GM10847 (cell line): ENCODE data around the gene OTOF.

Experiments
- POLR2A ChIP-seq: IDR thresholded peaks from 2 replicates; pipeline ENCODE4 v1.6.1; 2011; ENCODE audit not compliant: insufficient read length; ENCODE audit errors: extremely low read depth

Gene OTOF

DNA sequence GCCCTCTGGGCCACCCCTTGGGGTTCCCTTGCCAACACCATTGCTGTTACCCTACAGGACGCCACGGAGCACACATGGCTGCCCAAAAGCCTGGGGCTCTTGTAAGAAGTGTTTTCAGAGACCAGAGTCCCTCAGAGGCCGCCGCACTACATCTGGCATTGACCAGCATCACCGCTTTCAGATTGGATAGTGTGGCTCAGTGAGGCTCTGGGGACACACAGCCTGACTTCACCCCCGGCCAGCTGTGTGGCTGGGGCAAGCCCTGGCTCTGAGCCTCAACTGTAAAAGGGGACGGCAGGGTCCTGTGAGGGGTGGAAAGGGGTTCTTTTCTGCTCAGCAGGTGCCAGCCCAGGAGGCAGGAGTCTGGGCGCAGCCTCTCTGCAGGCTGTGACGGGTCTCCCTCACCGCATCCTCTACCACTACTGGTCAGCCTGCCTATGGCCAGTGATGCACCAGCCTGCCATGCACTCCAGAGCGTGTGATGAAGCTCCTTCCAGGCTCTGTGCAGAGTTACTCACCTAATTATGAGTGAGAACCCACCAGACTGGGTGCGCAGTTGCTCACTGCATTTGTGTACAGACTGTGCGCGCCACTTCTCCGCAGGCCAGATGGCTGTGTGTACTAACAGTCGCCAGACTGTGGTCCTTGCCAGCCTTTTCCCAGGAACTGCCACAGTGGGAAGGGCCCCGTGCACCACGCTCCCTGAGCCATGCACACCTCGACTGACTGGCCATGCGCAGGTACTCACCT, 10.7 kb upstream of the OTOF start:
- no peak for TF ChIP-seq POLR2A

DNA sequence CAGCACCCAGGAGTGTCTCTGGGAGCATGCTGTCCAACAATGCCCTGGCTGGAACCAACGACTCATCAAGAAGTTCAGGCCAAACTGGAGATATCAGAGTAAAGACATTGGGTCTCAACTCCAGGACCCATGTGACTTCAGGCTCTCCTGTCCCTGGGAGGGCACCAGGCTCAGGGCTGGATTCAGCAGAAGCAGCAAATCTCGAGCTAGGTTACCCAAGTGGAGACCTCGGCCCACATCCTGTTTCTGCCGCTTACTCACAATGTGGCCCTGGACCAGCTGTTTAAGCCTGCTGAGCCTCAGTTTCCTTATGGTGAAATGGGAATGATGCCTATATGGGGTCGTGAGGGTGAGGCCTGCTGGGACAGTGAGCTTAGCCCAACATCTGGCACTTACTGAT, 9.3 kb upstream of the OTOF start:
- no peak for TF ChIP-seq POLR2A

DNA sequence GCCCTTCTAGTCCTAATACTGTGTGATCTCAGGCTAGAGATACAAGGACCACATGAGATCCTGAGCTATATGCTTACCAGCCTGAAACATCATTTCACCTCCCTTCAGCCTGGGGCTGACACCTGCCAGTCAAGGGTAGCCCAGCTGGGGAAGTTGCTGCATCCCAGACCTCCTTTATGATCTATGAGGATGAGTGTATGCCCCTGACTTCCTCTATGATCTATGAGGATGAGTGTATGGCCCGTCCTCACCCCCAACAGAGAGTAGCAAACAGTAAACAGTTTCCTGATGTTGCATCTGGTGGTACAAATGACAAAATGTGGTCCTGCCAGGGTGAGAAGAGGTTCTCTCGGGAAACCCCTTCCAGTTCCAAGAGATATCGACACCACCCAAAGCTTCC, 8.9 kb upstream of the OTOF start:
- no peak for TF ChIP-seq POLR2A

DNA sequence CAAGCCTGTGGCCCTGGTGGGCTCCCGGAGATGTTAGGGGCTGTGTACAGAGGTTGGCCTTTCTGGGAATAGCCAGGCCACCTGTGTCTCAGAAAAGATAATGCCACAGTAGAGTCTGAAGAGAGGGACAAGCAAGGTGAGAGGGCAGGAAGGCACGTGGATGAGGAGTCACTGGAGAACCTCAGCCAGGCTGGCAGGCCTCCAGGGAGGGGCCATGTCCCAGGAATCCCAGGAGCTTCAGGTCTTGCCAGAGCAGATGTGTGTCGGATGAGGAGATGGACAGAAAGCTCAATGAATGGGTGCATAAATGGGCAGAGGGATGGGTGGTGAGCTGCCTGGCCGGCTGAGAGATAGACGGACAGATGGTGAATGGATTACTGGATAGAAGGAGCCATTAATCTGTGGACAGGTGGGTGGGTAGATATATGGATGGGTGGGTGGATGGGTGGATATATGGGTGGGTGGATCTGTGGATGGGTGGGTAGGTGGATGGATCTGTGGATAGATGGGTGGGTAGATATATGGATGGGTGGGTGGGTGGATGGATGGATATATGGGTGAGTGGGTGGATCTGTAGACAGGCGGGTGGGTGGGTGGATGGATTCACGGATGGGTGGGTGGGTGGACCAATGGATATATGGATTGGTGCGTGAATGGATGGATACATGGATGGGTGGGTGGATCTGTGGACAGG, 7.9 kb upstream of the OTOF start:
- TF ChIP-seq POLR2A = no peak

DNA sequence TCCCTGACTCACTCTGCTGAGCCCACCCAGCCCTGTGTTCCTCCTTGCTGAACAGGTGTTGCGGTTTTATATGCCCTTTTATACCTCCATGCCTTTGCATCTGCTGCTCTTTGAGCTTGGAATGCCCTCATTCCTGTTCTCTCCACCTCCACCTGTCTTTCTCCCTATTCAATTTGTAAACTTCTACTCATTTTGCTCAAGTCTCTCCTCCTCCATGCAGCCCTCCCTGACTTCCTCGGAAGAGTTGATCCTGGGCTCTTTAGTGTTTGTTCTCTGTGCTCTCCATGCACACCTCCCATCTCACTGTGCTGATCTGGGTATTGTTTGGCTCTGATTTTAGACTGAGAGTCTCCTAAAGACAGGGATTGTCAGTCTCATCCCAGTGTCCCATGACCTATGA, 7.2 kb upstream of the OTOF start:
- TF ChIP-seq POLR2A = no peak

DNA sequence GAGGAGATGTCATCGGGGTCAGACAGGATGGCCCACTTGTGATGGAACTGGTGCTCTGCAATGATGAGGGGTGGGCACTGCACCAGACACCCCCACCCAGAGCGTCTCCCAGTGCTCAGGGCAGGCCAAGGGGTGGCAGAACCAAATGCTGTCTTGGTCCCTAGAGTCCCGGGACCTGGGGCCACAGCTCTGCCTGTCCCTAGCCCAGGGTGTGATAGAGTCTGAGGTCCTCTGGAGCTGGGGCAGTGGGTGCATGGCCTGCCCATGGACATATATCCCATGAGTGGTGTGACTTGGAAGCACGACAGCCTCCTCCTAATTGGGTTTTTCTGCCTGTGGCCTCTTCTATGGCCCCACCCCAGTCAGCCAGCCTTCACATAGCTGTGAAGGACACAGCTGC, 6.7 kb upstream of the OTOF start:
- no peak for TF ChIP-seq POLR2A

DNA sequence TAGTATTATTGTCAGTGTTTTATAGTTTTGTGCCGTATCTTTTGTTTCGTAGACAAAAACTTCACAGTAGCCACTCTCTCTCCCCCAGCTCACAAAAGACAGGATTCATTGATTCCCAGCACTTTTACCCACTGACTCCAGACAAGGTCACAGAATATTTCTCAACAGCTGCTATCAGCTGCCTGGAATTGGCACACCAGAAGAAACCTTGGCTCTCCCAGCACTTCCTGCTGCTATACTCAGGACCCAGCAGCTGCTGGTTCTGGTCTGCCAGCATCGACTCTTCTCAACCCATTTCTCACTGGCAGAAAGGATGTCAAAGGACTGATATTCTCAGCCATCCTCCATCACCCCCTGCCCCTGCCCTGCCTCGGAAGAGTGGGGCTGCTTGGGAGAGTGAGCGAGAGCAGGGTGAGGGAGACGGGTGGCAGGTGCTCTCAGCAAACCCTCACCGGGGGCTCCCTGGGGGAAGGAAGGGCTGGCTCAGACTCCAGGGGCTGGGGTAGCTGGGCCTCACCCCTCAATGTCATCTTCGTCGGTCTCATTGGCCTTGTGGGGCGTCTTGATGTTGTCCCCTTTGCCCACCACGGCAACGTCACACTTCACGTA, 6.1 kb upstream of the OTOF start:
- TF ChIP-seq POLR2A = no peak

DNA sequence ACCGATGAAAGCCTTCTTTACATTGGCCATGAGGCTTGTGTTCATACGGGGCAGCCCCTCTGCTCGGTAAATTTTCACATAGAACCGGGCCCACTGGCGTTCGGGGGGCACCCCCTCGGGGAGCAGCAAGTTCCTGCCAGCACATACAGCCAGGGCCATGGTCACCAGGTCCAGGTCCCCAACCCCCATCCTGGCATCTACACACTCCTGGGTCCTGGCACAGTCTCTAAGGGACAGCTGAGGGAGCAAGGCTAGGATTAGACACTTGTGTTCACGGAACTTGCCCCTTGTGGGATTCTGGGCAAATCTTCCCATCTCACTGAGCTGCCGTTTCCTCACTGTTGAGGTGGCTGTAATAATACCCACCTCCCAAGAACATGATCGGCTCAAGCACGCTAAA, 5.6 kb upstream of the OTOF start:
- TF ChIP-seq POLR2A = no peak

DNA sequence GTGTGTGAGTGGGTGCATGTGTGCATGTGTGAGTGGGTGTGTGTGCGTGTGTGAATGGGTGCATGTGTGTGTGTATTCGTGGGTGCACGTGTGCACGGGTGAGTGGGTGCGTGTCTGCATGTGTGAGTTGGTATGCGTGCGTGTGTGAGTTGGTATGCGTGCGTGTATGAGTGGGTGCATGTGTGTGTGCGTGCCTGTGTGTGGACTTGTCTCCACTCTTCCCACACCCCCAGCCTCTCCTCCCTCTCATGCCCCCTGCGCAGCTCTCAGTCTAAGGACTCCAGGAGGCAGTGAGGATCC, 5.1 kb upstream of the OTOF start:
- TF ChIP-seq POLR2A = no peak

DNA sequence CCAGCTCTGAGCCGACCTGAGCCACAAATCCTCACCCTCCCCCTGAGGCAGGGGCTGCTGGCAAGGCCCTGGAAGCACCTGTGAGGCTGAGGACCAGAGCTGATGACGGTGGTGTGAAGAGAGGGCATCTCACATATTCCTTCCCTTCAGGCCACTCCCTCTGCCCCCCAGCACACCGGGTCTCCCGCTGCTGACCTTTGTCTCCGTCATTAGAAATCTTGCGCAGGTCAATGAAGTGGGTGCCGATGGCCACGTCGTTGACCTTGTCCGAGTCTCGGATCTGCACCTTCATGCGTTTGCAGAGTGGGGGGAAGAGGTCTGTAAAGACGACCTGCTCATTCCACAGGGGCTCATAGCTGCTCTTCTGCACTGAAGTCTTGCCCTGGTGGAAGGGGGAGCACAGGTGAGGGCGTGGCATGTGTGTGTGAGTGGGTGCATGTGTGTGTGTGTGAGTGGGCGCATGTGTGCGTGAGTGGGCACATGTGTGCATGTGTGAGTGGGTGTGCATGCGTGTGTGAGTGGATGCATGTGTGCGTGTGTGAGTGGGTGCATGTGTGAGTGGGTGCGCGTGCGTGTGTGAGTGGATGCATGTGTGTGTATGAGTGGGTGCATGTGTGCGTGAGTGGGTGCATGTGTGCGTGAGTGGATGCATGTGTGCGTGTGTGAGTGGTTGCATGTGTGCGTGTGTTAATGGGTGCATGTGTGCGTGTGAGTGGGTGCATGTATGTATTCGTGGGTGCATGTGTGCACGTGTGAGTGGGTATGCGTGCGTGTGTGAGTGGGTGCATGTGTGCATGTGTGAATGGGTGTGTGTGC, 4.5 kb upstream of the OTOF start:
- no peak for TF ChIP-seq POLR2A

DNA sequence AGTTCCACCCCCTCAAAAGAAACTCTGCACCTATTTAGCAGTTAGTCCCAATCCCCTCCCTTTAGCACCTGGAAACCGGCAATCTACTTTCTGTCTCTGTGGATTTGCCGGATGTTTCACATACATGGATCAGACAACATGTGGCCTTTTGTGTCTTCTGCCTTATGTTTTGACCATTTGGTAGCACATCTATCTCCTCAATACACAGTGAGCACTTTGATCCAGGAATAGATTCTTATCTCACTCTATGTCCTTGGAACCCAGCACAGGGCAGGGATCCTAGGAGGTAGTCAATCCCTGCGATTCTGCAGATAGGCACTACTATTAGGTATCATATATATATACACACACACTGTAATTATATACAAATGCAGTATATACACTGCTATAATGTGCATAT, 3.8 kb upstream of the OTOF start:
- no peak for TF ChIP-seq POLR2A

DNA sequence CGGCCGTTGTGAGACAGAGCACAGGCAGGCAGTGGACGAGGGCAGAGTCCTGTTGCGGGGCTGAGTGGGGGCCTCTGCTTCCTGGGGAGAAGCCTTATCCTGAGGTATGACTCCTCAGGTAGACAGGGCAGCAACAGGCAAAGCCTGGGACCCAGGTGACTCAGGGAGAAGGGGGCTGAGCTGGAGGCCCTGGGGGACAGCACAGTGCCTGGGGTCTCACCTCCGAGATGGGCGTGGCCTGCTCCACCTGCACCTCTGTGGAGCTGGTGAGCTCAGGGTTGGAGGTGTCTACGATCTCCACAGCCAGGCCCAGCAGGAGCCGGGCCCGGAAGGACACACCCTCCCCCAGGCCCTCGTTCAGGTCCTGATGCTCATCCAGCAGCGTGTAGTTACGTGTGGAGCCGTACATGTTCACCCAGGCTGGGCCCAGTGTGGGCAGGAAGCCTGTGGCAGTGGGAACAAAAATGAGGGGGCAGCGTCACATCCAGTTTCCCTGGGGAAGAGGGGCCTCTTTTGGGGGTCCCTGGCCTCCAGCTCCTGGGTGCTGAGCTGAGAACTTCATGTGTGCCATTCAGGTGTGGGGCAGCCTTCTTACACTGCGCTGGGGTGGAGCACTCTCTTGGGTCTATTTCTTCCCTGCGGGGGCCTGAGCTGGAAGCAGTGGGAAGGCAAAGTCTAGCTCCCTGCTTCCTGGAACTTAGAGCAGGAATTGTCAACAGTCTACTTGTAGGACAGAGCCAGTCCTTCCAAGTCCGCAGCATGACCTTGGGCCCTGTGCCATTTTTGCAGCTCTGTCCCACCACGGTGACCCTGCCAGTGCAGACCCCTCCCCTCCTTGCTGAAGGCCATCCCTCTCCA, 2.9 kb upstream of the OTOF start:
- TF ChIP-seq POLR2A = no peak

DNA sequence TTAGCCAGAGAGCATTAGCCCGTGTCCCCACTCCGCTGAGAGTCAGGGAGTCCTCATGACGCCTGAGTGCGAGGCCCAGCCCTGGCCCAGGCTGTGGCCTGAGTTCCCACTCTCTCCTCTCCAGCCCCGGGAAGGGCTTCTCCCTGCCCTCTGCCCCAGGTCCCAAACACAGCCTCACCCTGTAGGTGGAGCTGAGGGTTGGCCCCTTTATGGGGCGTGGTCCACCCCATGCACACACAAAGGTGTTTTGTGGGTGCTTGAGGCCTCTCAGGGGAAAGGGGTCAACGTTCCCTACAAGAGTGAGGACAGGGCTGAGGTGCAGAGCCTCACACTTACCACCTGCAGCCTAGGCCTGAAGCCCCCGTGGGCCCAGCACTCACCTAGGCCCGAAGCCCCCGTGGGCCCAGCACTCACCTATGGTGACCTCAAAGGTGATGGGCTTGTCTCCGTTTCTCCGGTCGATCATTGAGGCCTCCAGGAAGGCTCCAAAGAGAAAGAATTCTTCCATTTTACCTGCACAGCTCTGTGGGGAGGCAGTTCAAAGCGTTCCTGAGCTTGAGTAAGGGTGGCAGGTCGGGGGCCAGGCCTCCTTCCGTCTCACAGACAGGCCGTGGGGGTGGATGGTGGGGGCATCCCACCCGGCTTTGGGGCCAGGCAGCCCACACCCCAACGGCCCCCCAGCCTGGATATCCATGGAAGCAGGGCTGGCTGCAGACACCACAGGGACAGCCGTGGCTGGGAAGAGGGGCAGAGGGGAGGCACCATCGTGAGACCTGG, 2.1 kb upstream of the OTOF start:
- TF ChIP-seq POLR2A = no peak

DNA sequence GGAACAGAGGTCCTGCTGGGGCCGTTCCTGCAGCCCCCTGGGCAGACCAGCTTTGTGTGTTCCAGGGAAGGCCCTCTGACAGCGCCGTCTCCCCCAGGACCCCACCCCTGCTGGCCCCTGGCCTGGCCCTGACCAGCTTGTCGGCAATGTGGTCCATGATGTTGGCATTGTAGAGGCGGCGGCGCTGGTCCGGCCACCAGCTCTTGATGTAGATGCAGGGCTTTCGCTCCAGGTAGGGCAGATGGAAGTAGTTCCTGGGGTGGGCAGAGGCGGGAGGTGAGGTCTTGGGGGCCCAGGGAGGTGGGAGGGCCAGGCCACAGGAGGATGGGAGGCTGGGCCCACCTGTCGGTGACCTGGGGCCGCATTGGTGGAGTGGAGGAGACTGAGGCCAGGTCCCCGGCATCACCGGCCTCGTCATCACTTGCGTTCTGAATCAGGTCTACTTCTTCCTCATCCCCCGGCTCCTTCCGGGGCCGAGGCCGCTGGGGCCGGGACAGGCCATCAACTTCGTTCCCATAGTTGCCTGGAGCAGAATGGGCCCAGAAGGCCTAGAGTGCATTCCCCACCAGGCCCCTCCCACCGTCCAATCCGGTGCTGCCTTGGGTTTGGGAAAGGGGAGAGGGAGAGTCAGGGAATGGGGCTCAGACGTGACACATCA, 1.3 kb upstream of the OTOF start:
- no peak for TF ChIP-seq POLR2A

DNA sequence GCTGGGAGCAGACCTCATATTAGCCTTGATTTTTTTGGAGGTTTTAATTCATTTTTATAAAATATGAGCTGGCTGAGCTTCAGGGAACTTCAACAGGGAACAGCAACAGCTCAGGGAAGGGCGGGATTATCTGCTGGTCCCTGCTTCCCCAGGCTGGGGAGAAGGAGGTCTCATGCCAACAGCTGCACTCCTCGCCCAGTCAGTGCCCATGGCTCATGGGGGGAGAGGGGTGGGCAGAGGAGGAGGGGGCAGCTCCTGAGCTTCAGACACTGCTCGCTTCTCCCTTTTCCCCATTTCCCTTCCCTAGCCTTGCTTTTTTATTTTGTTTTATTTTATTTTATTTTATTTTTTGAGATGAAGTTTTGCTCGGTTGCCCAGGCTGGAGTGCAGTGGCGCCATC, 442 bp upstream of the OTOF start:
- TF ChIP-seq POLR2A = no peak
